HG02588 (cell line): ENCODE data around the gene SHC1.

Experiments used
- ATAC-seq: cut with Tn5 transposase; IDR thresholded peaks from one replicate; pipeline ENCODE4 v1.9.1; 2021; ENCODE audit warnings: mild to moderate bottlenecking, moderate library complexity; ENCODE audit not compliant: unreplicated experiment

SHC1 gene

DNA sequence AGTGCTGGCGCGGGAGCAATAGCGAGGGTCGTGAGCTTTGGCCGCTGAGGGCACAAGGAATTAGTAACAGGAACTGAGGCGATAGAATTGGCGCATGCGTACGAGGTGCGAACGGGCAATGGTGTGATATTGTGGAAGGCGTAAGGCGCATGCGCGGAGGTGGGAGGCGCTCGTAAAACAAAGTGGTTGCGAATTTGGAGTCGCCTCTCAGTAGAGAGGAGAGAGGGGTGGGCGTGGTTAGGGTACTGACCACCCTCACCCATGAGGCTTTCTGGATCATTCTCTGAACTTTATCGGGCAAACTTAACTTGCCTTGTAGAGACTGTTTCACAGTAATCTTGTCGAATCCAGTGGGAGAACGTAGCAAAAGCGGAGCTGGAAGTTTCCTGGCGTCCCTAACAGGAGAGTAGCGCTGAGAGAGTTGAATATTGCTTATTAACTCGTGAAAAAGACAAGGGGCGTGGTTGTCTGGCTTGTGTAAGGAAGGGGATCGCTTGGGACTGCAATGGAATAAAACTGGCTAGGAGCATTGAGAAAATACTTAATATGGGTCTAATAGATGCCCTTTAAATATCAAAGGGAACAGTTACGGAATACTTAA lies 4.4 kb upstream of the SHC1 start:
- ATAC-seq = peak; percentile 44

GRCh38 chr1:154974102-154974807 lies 3.7 kb upstream of the SHC1 start, which contains the start of gene CKS1B:
Gene CKS1B, plus strand, starts transcription at chr1:154974681. Its CDS starts 65 bp downstream, at chr1:154974746.
- ATAC-seq = peak; percentile 72

- no peak for ATAC-seq
These were observed 3.0 kb upstream of the SHC1 start for GRCh38 chr1:154973344-154974101.

DNA sequence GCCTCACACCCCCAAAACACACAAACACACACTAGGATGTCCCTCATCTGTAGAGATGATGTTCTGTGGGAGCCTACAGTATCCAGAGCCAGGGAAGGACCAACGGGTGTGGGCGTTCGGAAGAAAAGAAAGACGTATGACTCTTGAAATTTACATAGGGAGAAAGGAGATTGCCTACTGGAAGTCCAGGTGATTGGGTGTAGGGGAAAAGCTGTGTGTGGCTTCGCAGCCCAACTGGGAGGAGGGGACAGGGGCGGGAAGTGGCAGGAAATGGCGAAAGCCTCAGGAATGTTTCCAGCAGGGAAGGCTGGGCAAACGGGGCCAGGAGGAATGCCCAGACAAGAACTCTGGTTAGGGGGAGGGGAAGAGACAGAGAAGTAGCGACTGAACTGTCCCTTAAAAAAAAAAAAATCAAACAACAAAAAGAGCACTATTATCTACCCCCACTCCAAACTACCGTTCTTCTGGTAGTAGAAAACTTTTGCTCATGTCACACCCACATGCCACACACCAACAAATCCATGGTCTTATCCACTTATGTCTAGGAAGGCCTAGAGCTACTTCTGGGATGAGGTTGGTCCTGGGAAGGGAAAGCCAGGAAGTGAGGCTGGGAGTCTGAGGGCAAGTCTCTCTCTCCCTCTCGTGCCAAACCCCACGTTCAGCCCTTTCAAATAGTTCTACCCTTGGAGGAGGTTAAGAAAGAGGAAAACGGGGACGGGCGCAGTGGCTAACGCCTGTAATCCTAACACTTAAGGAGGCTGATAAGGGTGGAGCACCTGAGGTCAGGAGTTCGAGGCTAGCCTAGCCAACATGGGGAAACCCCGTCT lies 2.2 kb upstream of the SHC1 start:
- no peak for ATAC-seq

DNA sequence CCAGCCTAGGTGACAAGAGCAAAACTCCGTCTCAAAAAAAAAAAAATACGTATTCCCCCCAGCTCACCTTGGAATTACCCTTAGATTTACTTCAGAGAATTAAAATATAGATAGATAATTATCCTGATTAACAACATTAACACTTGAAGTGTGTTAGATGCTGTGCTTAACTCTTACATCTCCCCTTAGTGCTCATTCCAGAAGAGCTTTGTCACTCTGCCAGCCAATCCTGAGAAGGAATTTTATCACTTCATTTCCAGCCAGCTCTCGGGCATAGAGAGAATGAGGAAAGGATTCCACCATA lies 1.6 kb upstream of the SHC1 start:
- ATAC-seq = no peak

DNA sequence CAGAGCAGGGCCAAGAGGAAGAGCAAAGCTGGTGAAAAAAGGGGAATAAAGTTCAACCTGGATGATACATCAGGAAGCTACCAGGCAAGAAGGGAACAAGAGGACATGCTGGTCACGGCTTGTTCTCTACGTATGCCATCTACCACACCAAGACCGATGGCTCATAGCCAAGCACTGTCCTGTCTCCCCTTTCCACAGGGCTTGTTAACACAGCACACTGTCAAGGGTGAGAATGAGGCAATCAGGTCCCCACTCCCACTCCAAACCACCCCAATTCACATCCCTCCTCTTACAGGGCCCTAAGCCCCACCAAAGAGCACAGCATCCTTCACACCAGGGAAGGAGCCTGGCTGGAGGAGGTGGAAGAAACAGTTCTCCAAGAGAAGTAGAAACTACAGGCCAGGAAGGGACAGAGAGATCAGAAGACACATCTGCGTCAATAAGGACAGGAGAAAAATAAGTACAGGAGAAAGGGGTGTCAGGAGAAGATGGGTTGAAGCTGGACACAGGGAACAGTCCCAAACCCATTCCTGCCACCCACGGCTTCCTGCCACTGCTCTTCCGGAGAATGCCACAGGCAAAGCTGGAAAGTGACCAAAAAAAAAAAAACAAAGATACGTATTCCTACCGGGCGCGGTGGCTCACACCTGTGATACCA lies 923 bp upstream of the SHC1 start:
- no peak for ATAC-seq

- ATAC-seq = no peak
These were observed 591 bp downstream of the SHC1 start for GRCh38 chr1:154969860-154970452.

- ATAC-seq = no peak
These were observed 1.3 kb downstream of the SHC1 start for GRCh38 chr1:154969246-154969645.

- ATAC-seq = no peak
These were observed 1.8 kb downstream of the SHC1 start for GRCh38 chr1:154968731-154969130.

GRCh38 chr1:154967331-154967950 lies 3.1 kb downstream of the SHC1 start:
- no peak for ATAC-seq

- no peak for ATAC-seq
These were observed 4.4 kb downstream of the SHC1 start for GRCh38 chr1:154966111-154966510.

- no peak for ATAC-seq
These were observed 6.2 kb downstream of the SHC1 start for GRCh38 chr1:154964359-154964758.

GRCh38 chr1:154963643-154964042 lies 6.9 kb downstream of the SHC1 start:
- ATAC-seq = no peak

GRCh38 chr1:154962795-154963330 lies 7.7 kb downstream of the SHC1 start:
- ATAC-seq = no peak

DNA sequence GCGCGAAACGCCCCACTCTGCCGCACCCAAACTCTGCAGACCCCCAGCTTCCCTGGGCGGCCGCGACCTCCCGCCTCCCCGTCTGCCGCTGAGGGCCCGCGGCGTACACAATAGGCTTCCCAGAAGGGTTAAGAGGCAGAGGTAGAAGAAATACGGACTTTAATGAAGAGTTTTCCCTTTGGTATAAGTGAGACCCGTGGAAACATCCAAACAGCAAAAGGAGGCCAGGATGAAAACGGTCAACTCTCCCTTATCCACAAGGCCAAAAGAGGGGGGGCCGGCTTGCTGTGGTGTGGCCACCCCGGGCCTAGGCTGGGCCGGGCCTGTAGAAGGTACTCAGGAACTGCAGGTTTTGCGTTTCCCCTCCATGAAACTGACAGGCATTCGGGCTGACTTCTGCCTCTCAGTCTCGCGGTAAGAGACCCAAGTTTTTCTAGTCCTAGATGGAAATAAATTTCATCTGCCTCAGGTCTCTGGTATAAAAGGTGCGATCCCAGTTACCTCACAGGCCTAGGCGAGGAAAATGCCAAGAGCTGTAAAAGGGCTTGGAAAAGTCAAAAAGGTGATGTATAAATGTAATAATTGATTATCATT lies 8.3 kb downstream of the SHC1 start:
- ATAC-seq = no peak

DNA sequence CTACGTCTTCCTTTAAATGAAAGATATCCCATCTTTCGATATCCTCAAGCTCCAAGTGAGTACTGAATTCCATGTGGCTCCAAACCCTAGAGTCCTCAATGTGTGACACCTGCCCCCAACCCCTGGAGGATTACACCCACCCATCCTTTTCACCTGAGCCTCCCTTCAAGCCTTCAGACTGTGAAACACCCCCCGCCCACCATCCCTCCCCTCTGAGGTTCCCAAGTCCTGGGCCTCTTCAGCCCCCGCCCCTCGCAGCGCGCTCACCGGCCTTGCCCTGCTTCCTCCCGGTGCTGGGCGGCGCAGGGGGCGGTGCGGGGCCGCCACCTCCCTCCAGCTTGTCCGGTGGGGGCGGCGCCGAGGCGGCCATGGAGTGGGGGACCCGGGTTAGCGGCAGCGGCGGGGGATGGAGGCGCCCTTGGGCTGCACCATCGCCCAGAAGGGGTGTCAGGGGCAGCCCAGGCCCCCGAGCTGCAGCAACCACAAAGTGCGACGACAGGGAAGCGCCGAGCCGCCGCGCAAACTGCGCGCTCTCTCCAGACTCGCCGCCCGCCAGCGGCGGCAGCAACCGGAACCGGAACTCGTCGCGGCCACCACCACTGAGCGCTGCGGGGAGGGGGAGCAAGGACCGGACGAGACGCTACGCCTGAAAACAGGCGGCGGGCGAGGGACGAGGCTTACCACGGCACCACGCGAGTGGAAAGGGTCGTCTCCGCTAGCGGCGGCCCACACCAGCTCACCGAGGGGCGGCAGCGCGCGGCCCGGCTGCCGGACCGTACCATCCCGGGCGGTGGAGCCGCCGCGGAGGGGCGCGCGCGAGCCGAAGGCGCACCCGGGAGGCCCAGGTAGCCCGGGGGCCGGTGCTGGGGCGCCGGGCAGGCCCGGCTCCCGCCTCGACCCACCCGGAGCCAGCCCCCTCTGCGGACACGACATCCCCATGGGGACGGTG lies 9.1 kb downstream of the SHC1 start, which contains the start of gene PYGO2:
Gene PYGO2, minus strand, starts transcription at position 576 of the 949 bp plus-strand sequence. Its CDS starts 206 bp downstream, at position 370.
- peak; percentile 75 for ATAC-seq

DNA sequence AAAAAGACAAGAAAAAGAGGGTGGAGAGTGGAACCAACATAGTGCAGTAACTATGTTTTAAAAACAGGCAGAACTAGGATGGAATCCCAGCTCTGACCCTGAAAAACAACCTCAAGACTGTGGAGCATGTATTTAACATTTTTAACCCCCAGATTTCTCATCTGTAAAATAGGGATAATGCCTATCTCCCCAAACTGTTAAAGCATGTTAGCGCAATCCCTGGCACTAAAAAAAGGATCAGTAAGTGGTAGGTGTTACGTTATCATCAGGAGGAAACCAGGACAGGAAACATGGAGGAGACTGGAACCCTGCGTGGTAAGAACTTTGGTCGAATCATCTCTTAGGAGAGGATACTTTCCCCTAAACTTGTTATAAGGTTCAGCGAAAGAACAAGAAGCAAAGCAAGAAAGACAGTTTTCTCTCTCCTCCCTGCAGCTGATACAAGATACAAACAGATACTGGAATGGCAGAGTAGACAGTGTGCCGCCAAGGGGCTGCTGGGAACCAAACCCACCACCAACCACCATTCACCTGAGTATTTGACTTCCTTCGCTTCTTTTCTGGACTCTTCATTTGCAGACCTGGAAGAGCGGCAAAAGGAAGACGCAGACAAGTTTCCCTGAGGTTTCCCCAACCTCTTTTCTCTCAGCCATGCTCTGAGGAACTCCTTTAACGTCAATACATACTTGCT lies 10.0 kb downstream of the SHC1 start:
- ATAC-seq = no peak
